HUES48 (cell line): ENCODE measurements around the gene MED8.
A peak's percentile ranks its signal among the peaks of the same experiment; 100 is the strongest.

ENCODE experiments used
- H3K27ac ChIP-seq: one replicate; pipeline ENCODE4 v1.7.0; 2013; ENCODE audit warnings: low read depth, low read length, inconsistent platforms
- H3K27me3 ChIP-seq: 2 replicates; pipeline ENCODE4 v1.6.1; 2013; ENCODE audit warnings: mild to moderate bottlenecking, low read length; ENCODE audit not compliant: control insufficient read depth, insufficient read depth
- H3K36me3 ChIP-seq: 2 replicates; pipeline ENCODE4 v1.6.1; 2013; ENCODE audit warnings: low read length; ENCODE audit not compliant: control insufficient read depth, insufficient read depth
- H3K4me1 ChIP-seq: 2 replicates; pipeline ENCODE4 v1.6.1; 2013; ENCODE audit warnings: mild to moderate bottlenecking, low read length; ENCODE audit not compliant: control insufficient read depth, insufficient read depth
- H3K4me3 ChIP-seq: 2 replicates; pipeline ENCODE4 v1.5.1; 2013; ENCODE audit warnings: mild to moderate bottlenecking, low read depth, low read length
- H3K9ac ChIP-seq: 2 replicates; pipeline ENCODE4 v1.6.1; 2013; ENCODE audit warnings: mild to moderate bottlenecking, low read depth, low read length, moderate library complexity
- H3K9me3 ChIP-seq: 2 replicates; pipeline ENCODE4 v1.6.1; 2013; ENCODE audit warnings: low read length; ENCODE audit not compliant: control insufficient read depth, insufficient read depth

Gene MED8, protein sequence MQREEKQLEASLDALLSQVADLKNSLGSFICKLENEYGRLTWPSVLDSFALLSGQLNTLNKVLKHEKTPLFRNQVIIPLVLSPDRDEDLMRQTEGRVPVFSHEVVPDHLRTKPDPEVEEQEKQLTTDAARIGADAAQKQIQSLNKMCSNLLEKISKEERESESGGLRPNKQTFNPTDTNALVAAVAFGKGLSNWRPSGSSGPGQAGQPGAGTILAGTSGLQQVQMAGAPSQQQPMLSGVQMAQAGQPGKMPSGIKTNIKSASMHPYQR

DNA sequence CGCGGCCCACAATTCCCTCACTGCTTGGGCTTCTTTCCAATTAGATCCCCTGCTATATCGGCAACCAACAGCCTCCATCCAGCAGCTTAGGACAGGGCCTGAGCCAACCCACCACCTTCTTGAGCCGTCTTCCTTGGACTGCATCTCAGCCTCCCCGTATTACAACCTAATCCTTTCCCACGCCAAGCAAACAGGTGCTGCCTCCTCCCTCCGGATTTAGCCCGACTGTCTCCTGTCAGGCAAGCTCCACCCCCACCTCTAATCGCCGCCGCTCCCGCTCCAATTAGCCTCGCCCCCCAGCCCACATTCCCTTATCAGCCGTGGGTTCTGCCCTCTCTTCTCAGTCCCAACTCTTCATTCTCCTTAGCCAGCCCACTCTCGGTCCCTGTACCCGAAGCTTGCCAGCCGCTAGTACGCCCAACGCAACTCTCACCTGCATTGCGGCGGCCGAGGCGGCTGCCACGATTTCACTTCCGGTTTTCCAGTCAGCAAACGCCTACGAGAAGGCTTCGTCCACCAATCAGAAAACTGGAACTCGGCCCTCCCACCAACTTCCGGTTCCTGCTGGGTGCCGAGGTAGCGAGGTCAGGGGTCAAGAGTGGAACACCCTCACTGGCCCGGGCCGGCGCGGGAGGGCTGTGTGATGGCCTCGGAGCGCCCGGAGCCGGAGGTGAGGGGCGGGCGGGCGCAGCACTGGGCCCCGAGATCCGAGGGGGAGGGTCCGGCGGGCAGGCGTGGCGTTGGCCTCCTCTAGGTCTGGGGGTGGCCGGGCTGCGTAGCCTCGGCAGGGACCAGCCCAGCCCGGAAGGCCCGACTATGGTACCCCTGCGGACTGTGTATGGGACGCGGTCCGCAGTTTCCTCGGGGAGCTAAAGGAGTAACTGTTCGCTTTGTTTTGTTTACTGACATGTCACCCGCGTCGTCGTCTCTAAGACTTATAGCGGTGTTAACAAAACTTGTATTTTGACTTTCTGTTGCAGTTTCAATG is at the start of gene MED8, which contains the start of gene SZT2:
Gene MED8, minus strand, starts transcription at position 475 of the 988 bp plus-strand sequence. Its CDS starts 36 bp downstream, at position 439.
Gene SZT2, plus strand, starts transcription at position 574 of the 988 bp plus-strand sequence. Its CDS starts 70 bp downstream, at position 644.
- H3K27ac ChIP-seq = peak within 1 kb of the TSS; percentile 81
- peak within 1 kb of the TSS; percentile 58 for H3K9ac ChIP-seq
- no peaks in the 10 kb centered on the region for H3K9me3 ChIP-seq
- peak within 1 kb of the TSS; percentile 89 for H3K4me3 ChIP-seq
- H3K36me3 ChIP-seq = peaks cover 33% of the 10 kb centered on the region
- no peaks in the 10 kb centered on the region for H3K27me3 ChIP-seq
- H3K4me1 ChIP-seq = peaks cover 9% of the 10 kb centered on the region

DNA sequence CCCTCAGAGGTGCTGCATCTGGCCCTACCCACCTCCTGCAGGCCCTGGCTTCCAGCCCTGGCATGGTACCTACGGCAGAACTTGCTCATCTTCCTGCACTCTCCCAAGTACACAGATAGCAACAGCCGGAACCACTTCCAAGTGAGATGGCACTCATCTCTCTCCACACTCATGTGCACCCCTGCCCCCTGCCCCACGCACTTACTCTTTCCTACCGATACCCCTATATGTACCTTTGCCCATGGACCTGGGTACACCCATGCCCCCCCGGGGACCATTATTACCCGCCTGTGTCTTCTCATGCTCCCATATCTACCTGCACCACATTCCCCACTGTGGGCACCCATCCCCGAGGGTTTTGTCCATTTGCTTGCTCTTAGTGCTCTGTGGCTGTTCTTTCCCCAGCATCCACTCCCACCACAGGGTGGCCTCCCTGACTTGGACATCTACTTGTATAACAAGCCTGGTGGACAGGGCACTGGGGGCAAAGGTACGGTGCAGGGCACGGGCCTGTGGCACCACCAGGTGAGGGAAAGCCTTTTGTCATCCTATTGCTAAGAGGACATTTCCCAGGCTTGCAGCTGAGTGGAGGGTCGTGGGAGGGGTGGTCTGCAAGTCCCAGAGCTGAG is 49.5 kb upstream of the MED8 start:
- Histone ChIP-seq H3K27ac (no peak overlapping the region), H3K36me3 (peaks cover 58% of the 10 kb centered on the region), H3K4me3 (no peak overlapping the region), H3K9ac (no peak overlapping the region), H3K4me1 (no peaks in the 10 kb centered on the region), H3K9me3 (no peaks in the 10 kb centered on the region), H3K27me3 (no peaks in the 10 kb centered on the region)

DNA sequence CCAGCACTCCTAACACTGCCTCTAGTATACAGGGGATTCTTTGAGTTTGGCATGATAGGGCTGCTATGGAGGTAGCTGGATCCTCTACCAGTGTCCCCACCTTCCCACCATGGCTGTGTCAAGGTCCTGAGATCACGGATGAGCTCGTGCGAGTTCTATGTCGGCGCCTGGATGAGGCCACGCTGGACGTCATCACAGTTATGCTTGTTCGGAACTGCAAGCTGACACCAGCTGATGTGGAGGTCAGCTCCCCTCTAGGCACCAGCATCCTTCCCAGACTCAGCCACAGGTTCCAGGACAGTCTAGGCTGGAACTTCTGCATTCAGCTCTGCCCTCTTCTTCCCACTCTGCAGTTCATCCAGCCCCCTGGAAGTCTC is 49.0 kb upstream of the MED8 start:
- no peaks in the 10 kb centered on the region for H3K4me1 ChIP-seq
- H3K27me3 ChIP-seq = no peaks in the 10 kb centered on the region
- H3K36me3 ChIP-seq = peaks cover 57% of the 10 kb centered on the region
- no peaks in the 10 kb centered on the region for H3K9me3 ChIP-seq
- no peak overlapping the region for H3K27ac ChIP-seq
- no peak overlapping the region for H3K9ac ChIP-seq
- no peak overlapping the region for H3K4me3 ChIP-seq

DNA sequence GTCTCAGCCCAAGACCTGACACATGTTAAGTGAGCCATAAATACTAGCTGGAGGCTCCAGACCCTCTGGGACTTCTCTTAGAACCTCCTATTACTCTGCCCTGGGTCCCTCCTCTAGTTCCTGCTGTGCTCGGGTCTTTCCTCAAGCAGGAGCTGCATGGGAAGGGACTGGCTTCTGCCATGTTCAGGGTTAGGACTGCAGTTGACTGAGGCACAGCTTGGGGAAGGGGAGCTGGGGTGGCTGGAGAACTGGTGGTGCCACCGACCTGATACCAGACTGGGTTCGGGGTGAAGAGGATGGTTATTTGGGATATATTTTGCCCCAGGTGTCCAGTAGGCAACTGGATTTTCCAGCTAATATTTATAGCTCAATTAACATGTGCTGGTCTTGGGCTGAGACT is 48.4 kb upstream of the MED8 start:
- H3K27me3 ChIP-seq = no peaks in the 10 kb centered on the region
- no peaks in the 10 kb centered on the region for H3K4me1 ChIP-seq
- peaks cover 57% of the 10 kb centered on the region for H3K36me3 ChIP-seq
- H3K4me3 ChIP-seq = no peak overlapping the region
- no peak overlapping the region for H3K27ac ChIP-seq
- no peaks in the 10 kb centered on the region for H3K9me3 ChIP-seq
- no peak overlapping the region for H3K9ac ChIP-seq

DNA sequence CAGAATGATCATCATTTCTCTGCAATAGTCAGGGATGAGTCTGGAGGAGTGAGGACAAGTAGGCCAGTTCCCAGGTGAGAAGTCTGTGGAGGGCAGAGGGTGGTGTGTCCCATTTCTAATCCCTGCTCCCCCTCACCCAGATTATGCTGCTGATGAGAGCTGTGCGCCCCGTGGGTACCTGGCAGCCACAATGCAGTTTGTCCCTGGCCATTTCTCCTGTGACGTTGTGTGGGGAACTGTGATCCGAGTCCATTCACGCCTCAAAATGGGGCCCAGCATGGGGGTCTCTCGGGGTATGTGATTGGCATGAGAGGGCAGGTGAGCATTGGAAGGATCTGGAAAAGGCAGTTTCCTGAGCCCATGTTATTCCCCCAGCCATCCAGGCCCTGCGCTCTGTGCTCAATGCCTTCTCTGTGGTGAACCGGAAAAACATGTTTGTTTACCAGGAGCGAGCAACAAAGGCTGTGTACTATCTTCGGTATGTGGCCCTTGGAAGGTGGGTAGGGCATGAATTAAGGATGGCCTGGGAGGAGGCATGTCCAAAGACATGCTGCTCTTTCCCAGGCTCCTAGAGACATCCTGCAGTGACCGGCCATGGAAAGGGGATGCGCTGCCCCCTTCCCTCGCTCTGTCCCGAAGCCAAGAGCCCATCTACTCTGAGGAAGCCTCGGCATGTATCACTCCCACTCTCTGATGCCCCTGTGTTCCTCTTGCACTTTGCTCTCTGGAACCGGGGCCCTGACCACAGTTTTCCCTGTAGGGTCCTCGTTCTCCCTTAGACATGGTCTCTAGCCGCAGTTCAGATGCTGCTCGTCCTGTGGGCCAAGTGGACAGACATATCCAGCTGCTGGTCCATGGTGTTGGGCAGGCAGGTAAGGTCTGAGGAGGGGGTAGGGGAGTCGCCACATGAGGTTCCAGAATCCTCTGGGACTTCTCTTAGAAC is 47.7 kb upstream of the MED8 start:
- no peaks in the 10 kb centered on the region for H3K9me3 ChIP-seq
- H3K27me3 ChIP-seq = no peaks in the 10 kb centered on the region
- no peak overlapping the region for H3K9ac ChIP-seq
- H3K4me1 ChIP-seq = no peaks in the 10 kb centered on the region
- peaks cover 57% of the 10 kb centered on the region for H3K36me3 ChIP-seq
- no peak overlapping the region for H3K27ac ChIP-seq
- no peak overlapping the region for H3K4me3 ChIP-seq

DNA sequence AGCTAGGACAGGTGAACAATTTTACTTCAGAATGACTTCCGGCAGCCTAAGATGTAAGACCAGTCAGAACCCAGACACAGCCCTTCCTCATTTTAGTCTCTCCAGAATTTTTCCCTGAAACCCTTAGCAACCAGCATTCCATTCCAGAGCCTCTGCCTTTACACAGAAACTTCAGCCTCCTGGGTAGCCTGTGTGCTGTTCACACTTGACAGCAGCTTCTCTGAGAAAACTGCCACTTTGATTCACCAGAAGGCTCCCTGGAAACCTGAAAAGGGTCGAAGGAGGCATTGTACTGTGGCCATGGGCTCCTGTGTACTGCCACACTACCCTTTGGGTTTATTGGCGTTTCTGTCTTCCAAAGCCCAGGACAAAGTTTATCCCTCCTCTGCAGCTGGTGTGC is 46.8 kb upstream of the MED8 start:
- no peak overlapping the region for H3K9ac ChIP-seq
- H3K27me3 ChIP-seq = no peaks in the 10 kb centered on the region
- H3K4me1 ChIP-seq = no peaks in the 10 kb centered on the region
- no peak overlapping the region for H3K4me3 ChIP-seq
- H3K9me3 ChIP-seq = no peaks in the 10 kb centered on the region
- H3K27ac ChIP-seq = no peak overlapping the region
- H3K36me3 ChIP-seq = peaks cover 60% of the 10 kb centered on the region

DNA sequence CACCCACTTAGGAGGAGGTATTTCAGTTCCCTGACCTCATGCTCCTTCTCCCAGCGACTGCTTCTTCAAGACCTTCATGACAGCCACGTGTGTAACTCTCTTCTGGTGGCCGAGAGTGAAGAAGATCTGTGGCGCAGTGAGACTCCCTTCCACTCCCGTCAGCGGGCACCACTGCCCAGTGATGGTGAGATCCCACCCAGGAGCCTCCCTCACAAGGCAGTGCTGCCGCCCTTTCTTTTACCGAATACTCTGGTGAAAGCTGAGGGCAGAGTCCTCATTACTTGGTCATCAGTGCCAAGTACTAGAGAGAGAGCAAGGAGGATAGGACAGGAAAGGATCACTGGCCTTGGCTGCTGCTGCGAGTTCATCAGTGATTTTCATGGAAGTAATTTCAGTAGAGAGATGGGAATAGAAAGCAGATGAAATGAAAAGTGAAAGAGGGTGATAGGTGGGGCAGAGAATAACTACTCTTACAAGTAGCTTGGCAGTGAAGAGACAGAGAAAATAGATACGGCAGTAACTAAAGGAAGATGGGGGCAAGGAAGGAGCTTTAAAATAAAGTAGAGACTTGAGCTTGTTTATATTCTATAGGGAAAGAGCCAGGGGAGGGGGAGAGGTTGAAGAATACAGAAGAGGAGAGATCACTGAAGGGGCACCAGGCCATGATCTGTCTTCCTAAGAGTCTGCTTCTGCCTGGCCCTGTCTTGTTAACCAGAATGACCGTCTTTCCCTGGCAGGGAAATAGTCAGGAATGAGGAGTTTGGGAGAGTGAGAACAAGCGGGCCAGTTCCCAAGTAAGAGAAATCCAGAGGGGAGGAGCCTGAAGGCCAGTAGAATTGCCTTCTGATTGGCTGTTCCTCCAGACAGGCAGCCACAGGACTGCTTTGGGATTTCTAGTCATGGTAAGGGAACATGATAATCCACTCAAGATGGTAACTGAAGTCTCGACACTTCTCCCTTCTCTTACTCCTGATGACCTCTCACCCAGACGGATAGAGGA is 45.8 kb upstream of the MED8 start:
- Histone ChIP-seq H3K27ac (no peak overlapping the region), H3K4me1 (no peaks in the 10 kb centered on the region), H3K9me3 (no peaks in the 10 kb centered on the region), H3K27me3 (no peaks in the 10 kb centered on the region), H3K9ac (no peak overlapping the region), H3K36me3 (peaks cover 65% of the 10 kb centered on the region), H3K4me3 (no peak overlapping the region)

DNA sequence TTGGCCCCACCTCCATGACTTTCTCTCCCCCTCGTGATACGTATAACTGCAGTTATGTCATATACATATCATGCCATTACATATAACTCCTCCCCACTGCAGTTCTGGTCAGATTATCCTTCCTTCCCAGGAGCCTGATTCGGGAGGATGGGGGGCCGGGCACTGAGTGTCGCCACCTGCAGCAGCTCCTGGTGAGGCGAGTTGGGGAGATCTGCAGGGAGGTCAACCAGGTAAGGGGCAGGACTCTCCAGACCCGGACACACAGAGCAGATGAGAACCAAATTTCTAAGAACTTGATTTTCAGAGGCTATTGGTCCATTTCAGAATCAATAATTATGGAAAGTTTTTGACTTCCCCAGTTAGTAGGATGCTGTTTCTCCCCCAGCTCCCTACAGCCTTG is 44.7 kb upstream of the MED8 start:
- H3K36me3 ChIP-seq = peaks cover 67% of the 10 kb centered on the region
- H3K9ac ChIP-seq = no peak overlapping the region
- H3K27ac ChIP-seq = no peak overlapping the region
- H3K4me1 ChIP-seq = no peaks in the 10 kb centered on the region
- no peaks in the 10 kb centered on the region for H3K9me3 ChIP-seq
- H3K27me3 ChIP-seq = no peaks in the 10 kb centered on the region
- no peak overlapping the region for H3K4me3 ChIP-seq

DNA sequence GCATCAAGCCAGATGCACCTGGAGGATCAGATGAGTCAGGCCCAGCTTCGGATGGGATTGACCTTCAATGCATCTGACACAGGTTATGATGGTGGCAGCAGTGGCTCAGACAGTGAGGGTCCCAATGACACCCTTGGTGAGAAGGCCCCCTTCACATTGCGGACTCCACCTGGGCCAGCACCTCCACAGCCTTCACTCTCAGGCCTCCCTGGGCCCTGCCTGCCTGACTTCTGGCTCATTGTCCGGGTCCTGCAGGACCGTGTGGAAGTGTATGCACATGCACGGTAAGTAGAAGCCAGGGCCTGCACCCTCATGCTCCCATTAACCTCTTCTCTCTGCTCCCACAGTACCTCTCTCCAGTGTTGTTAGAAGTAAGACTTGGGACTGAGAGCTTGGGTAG is 43.3 kb upstream of the MED8 start:
- no peaks in the 10 kb centered on the region for H3K27me3 ChIP-seq
- no peaks in the 10 kb centered on the region for H3K9me3 ChIP-seq
- H3K27ac ChIP-seq = no peak overlapping the region
- H3K4me3 ChIP-seq = no peak overlapping the region
- H3K4me1 ChIP-seq = no peaks in the 10 kb centered on the region
- H3K36me3 ChIP-seq = peaks cover 68% of the 10 kb centered on the region
- no peak overlapping the region for H3K9ac ChIP-seq
